Activated T-cell treated with anti-CD3 and anti-CD28 coated beads, Interleukin-2, amount 50 U/mL, for 48 hours (primary cell): ENCODE measurements around the gene TP53AIP1.

Experiments
- DNase-seq, 2 experiments: peaks; one replicate each; pipeline ENCODE4 v3.0.0-alpha.2; 2020

Gene TP53AIP1, protein sequence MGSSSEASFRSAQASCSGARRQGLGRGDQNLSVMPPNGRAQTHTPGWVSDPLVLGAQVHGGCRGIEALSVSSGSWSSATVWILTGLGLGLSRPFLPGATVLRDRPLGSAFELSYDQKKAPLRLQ

DNA sequence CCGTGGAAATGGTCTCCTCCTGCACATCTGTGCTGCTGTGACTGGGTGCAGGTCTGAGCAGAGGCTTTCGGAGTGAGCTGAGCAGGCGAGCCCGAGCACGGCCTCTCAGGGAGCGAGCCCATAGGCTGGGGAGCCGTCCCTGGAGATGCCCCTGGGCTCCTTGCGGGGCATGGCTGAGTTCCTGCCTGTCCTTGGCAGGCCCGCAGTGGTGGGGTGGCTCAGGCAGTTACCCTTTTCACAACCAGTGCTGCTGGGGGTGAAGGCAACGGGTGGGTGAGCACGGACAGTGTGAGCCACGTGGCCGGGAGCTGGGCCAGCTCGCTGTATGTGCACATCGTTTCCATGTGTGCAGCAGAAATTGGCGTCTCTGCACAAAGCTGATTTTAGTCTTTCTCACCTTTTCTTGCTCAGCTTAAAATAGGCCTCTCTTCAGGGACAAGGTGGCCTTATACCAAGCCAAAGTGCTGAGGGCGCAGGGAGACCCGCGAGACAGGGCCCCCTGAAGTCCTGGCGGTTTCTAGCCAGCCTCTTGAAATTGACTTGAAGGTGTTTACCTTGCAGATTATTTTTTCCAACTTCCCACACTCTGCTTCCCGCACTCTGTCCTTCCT is at the start of gene TP53AIP1:
Gene TP53AIP1, minus strand, starts transcription at position 55 of the 611 bp plus-strand sequence. CDS start 5,053 bp downstream, outside the sequence.
- no peak for DNase-seq

- no peak for DNase-seq
Observed at GRCh38 chr11:128988242-128988970, 45.7 kb upstream of the TP53AIP1 start.

GRCh38 chr11:128985880-128986279 is 43.2 kb upstream of the TP53AIP1 start:
- no peak for DNase-seq

DNA sequence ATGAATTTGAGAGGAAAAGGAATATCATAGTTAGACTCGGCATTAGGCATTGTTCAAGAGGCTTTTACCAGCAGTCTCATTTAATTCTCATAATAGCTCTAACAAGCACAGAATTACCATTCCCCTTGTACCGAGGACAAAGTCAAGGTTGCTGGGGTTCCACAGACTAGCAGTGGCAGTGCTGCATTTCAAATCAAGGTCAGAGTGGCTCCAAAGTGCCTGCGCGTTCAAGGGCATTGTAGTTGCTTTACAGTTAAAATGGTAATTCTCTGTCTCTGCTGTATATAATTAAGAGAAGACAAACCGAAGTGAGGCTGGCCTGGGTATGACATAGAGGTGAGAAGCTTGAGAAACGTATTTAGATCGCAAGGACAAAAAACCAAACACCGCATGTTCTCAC is 40.4 kb upstream of the TP53AIP1 start:
- no peak for DNase-seq

- no peak for DNase-seq
Observed at GRCh38 chr11:128981254-128981653, 38.6 kb upstream of the TP53AIP1 start.

DNA sequence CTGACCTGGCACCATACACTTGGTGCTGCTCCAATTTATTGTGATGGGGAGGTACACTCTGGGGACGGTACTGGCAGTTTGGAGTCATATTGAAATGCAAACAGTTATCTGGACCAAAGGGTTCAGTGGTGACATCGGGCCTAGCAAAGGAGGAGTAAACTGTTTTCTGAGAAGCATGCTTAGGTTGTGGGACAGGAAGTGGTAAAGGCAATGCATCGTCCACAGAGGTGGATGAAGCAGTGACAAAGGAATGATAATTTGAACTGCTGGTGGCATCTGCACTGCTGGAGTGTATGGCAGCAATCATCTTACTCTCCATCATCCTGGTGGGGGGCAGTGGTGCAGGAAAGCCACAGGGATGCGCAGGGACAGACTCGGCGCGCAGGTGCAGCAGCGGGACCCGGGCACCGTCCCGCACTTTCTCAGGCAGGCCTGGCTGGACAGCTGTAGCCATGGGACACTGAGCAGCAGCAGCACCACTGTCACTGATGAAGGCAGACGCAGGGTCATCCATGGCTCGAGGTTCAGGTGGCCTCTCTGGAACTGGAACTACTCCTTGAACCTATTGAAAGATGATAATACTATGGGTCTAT is 28.0 kb upstream of the TP53AIP1 start:
- no peak for DNase-seq

- no peak for DNase-seq
Observed at GRCh38 chr11:128968916-128969315, 26.2 kb upstream of the TP53AIP1 start.

DNA sequence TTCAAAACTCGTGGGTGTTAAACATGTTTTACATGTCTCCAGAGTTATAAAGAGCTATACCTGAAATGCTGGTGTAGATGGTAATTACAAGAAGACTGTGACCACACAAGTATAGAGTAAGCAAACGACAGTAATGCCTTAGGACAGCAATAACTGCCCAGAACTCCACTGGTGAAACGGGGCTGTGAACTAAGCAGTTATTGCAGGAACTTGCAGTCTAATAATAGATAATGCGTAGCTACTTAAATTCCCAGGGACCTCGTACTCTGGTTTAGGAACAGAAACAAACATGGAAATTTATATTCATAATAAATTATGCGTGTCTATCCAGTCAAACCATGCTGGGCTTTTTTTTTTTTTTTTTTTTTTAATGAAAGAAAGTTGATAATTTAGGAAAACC is 24.9 kb upstream of the TP53AIP1 start:
- DNase-seq: no peak

DNA sequence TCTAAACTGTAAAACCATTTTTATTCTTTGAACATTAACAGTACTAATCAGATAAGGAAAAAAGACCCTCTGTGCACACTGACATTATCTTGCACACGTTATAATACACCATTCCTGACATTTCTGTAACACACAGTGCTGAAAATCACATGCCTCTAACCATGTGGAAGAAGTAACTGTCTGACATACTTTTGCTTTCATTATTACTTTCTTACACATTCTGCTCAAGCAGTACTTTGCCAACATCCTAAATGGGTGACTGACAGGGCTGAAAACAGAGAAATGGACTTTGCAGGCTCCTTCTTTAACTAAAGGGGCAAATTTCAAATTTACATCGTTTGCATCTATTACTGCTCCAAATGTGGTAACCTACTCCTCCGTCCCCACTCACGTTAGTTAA is 22.8 kb upstream of the TP53AIP1 start:
- no peak for DNase-seq

DNA sequence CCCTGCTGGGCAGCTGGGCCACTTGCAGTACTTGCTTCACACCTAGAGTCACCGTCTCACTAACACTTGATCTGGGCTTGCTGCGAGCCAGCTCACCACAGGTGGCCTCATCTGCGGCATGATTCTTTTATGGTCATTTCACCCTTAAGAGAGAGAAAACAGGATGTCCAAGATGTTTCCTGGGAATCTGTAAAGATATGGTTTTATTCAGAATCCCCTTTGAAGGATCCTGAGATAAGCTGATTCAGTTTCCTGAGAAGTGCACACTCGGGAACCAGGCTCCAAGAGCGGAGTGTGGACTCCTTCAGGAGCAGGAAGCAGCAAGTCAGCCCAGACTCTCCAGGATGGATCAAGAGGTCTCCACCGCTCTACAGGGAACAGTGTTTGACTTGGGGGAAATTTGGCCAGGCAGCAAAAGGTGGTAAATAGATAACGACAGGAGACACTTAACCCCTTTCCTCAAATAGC is 21.8 kb upstream of the TP53AIP1 start:
- DNase-seq: no peak

- DNase-seq: no peak
Observed at GRCh38 chr11:128963744-128964325, 21.2 kb upstream of the TP53AIP1 start.

- DNase-seq: no peak
Observed at GRCh38 chr11:128962896-128963295, 20.2 kb upstream of the TP53AIP1 start.

GRCh38 chr11:128961645-128962044 is 19.0 kb upstream of the TP53AIP1 start:
- no peak for DNase-seq

DNA sequence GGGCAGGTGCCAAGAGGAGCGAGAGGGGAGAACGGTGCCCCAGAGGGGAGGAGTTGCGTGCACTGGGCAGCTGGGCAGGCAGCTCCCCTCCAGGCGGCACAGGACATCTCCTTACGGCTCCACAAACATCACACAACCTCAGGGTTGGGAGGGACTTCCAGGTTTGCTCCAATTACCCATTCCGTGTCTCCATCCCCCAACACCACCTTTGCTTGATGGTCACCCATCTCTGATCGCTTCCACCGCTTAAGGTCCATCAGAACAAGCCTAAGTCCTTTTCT is 14.5 kb upstream of the TP53AIP1 start:
- no peak for DNase-seq

- DNase-seq: no peak
Observed at GRCh38 chr11:128956401-128957201, 13.9 kb upstream of the TP53AIP1 start.

DNA sequence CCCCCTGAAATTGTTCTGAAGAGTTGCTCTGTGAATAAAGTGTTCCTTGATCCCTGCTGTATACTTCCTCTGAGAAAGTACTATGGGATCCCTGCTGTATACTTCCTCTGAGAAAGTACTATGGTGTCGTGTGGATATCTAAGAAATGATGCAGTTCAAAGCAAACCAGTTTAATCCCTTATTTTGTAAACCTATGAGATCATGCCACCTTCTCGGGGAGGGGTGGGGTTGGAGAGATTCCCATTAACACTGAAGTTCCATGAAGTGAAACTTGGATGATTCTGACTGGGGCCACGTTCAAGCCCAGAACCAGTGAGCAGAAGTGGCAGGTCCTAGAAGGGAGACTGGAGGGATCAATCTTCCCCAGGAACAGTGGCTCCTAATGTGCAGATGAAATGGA is 13.0 kb upstream of the TP53AIP1 start:
- DNase-seq: no peak

- DNase-seq: no peak
Observed at GRCh38 chr11:128953151-128953550, 10.5 kb upstream of the TP53AIP1 start.

DNA sequence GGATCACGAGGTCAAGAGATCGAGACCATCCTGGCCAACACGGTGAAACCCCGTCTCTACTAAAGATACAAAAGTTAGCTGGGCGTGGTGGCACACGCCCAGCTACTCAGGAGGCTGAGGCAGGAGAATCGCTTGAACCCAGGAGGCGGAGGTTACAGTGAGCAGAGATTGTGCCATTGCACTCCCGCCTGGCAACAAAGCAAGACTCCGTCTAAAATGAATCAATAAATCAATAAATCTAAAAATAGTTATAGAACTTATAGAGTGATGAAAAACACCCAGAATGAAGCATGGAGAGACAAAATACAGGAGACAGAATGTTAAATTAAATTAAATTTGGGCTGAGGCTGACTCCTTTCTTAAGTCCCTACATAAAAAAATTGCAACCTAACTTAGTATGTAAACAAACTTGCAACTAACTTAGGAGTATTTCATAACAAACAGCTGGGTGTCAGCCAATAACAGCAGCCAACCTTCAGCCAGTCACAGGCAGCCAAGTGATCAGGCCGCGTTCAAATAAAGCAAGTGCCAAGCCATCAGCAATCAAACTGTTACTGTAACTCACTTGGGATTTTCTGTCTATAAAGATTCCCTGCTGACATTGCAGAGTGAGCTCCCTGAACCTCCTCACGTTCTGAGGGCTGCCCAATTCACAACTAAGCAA is 7.3 kb upstream of the TP53AIP1 start:
- no peak for DNase-seq

DNA sequence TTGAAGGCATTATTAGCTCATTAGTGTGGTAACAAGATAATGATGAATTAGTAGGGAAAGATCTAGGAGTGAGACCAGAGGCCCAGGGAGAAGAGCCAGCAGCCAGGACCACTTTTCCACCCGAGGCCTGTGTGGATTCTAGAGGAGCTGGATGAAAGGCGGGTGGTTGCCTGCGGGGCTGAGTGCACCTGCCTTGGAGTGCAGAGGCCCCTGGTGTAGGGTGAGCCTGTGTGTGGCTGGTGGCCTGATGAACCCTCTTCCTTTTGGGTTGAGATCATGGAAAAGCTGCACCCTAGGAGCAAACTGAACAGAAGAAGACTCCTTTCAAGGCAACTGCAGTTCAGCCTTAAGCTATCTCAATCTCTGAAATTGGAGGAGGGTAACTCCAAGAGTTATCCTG is 5.9 kb upstream of the TP53AIP1 start:
- no peak for DNase-seq

- DNase-seq: no peak
Observed at GRCh38 chr11:128947773-128948172, 5.1 kb upstream of the TP53AIP1 start.

GRCh38 chr11:128946648-128947047 is 4.0 kb upstream of the TP53AIP1 start:
- no peak for DNase-seq

GRCh38 chr11:128943428-128943976 is 831 bp upstream of the TP53AIP1 start:
- DNase-seq: no peak
